Activated CD4-positive, alpha-beta T cell treated with anti-CD3 and anti-CD28 coated beads, Interleukin-2, amount 50 U/mL, for 16 hours (primary cell): Measurements from ENCODE around the gene RHO.
"Not testable (repeated sequence)": the region's sequence is repeated elsewhere in the genome, so short reads cannot be mapped to it uniquely, and the experiment has no call there.

Experiments
- DNase-seq: peaks from one replicate; pipeline ENCODE4 v3.0.0-alpha.2; 2020

Gene RHO

DNA sequence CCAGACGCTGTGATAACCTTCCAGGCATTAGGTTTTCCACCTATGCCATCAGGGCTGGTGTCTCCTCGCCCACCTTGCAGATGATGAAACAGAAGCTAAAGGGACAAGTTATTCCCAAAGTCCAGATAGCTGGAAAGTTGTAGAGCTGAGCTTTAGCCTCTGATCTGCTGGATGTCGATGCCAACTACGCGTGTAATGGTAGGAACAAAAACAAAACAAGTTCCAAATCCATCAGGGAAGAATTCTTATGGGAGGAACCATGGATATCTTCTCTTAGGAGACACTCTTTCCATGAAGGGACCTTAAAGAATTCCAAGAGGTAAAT, 28.1 kb upstream of the RHO start:
- no peak for DNase-seq

DNA sequence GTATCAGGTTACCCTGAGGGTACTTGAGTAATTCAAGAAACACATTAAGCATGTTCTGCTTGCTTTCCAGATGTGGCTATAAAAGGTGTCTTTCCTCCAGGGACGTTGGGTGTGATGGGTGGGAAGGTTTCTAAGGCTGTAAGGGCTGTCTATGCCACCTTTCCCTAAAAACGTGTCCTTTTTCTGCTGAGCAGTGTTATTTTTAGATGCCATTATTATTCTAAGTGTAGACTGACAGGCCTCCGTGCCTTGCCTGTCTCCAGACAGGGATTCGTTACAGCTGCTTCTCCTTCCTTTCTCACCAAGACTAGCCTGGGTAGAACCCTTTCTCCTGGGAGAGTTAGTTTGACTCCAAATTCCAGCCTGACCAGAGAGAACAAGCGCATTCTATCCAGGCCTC, 26.8 kb upstream of the RHO start:
- no peak for DNase-seq

DNA sequence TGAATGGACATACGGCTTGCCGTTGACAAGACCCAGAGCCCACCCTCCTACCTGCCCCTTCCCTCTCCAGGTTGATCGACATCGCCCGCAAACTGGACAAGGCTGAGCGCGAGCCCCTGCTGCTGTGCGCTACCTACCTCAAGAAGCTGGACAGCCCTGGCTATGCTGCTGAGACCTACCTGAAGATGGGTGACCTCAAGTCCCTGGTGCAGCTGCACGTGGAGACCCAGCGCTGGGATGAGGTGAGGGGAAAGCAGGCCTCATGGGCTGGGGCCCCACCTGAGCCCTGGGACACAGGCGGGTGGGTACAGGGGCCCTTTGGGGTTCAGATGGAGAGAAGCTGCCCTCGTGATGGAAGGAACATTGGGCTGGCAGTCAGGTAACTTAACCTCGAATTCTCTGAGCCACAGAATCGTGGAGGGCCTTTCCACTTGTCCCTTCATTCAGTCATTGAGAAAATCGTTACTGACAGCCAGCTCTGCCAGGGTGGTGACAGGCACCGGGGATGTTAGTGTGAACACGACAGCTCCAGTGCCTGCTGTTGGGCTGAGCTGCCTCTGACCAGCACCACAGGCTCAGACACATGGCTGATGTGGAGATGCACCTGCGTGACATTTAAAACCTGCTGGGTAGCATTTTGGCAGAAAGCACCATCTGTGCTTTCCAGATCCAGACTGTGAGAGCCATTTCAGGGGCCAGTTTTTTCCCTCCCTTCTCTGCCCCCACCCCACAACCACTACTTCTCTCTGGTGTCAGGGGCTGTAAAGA, 25.6 kb upstream of the RHO start:
- DNase-seq, result no peak

DNA sequence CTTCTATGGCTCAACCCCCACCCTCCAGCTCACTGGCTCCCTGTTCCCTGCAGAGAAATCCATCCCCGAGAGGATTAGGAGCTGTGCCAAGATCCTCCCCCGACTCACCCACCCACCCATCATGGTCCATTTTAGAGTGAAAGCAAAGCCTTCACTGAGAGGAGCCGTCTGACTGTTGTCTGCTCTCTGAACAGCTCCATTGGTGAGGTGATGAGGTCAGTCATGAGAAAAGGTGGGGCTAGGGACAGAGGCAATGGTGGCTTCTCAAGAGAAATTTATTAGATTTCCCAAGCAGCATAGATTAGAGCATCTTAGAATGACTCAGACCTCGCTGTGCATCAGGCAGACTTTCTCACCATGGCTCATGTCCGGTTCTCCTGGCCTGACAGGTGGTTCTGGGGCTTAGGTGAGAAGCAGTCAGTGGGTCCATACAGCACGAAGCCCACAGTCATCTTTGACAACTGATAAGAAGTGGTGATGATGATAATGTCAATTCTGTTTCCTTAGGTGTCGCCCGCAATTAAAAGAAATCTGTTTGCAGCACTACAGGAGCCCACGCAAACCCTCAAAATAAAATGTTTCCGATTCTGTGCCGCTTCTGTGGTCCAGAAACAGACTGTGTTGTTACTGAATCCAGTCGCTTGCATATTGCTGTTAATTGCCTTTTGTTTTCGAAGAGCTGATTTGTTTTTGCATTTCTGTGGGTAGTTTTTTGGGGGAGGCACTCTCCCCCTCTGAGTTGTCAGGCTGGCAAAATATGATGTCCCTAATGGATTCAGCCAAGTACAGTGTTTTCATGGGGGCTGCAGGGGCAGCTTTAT, 24.8 kb upstream of the RHO start:
- DNase-seq, result no peak

DNA sequence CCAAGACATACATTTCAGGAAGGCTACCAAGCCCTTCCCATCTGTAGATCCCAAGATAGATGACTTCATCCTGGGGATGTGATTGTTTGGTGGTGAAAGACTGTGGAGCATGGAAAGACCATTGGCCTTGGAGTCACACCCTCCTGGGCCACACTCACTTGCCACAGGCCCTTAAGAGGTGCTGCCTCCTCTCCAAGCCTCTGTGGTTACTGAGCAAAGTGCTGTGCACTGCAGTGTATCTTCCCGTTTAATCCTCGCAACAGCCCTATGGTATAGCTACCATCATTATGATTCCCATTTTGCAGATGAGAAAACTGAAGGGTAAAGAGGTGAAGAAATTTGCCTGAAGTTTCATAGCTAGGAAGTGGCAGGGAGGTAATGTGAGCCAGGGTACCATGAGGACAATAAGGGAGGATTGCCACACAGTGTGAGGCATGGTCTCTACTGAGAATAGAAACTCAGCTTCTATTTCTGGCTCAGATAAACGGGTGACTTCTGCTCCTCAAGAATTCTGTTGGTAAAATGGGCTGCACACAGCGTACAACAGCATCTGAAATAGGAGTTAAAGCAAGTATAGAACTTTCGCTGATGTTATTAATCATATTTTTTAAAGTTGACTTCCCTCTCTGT, 23.9 kb upstream of the RHO start:
- no peak for DNase-seq

DNA sequence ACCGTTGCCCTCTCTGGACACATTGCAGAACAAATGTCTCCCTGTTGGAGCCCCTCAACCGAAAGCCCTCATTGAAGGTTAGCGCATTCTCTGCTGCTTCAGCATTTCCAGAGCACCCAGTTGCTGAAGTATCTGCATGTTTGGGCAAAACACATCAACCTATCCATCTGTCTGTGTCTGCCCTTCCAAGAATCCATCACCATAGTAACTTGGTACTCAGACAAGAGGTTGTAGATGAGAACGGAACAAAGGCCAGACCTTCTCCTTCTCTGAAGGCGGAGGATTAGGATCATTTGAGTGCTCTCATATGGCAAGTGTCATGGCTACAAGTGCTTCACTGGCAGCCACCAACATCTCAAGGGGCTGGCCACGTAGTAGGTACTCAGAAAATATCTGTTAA, 23.1 kb upstream of the RHO start:
- no peak for DNase-seq

DNA sequence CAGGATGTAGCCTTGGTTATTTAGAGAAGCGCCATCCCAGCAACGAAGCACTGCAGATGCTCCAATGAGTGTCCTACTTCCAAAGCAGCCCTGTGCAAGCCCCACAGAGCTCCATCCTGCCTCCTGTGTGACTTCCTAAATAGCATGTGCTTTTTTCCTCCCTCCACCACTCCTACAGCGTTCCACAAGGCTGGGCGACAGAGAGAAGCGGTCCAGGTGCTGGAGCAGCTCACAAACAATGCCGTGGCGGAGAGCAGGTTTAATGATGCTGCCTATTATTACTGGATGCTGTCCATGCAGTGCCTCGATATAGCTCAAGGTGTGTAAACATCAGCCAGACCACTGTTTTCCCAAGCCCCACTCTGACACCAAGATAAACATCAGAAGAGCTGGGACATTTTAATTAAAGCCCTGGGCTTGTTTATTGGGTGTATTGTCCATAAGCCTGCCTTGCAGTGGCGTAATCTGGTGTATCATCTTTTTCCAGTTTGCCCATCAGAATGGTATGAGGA, 22.2 kb upstream of the RHO start:
- DNase-seq, result no peak

DNA sequence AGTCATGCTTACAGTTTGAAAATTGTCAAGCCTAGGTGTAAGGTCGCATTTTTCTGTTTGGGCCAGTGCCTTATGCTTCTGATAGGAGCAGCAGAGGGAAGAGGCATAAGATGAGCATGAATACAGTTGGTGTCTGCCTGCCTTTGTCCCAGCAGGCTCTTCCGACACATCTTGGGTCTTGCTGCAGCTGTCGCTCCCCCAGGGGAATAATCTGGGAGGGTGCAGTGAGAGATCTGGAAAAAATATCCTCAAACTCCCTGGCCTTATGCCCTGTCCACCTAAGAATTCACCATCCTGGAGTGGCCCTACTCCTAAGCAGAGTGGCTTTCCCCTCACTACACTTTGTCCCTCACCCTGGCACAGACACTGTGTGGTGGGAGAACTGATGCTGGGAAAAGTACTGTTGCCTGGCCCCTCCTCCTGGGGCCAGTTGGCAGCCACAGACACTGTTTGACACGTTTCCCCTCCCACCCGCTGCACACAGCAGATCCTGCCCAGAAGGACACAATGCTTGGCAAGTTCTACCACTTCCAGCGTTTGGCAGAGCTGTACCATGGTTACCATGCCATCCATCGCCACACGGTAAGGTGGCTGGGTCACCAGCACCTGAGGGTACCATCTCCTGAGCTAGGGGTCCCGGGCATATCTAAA, 21.1 kb upstream of the RHO start:
- no peak for DNase-seq

DNA sequence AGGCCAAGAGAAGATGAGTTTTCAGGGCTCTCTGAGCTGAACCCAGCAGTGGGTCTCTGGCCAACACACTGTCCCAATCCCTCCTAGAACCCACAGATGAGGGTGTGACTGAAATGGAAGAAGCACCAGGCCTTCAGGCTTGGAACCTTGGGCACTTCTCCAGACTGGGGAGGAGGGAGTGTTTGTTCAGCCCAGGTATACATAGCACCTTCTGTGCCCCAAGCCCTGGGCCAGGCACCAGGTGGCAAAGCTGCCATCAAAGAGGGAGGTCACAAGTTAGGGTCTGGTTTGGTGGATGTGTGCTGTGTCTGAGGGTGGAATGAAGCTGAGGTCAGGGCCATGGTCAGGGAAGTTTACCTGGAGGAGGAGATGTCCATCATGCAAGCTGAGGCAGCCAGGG, 15.8 kb upstream of the RHO start:
- no peak for DNase-seq

DNA sequence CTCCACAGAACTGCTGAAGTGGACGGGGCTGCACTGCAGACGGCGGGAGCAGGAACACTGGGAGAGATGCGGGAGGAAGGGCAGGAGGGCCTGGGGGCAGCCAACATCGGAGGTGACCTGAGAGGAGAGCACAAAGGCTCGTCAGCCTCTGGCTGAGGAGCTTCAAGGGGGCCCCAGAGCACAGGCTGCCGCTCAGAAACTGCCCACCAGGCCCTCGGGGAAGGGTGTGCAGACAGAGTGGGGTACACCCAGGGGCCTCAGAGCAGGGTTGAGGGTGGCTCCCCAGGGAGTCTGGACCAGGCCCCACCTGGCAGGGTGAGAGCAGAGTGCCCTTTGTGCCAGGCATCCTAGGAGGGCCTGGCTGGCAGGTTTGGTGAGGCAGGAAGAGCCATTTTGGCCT, 14.7 kb upstream of the RHO start:
- no peak for DNase-seq

DNA sequence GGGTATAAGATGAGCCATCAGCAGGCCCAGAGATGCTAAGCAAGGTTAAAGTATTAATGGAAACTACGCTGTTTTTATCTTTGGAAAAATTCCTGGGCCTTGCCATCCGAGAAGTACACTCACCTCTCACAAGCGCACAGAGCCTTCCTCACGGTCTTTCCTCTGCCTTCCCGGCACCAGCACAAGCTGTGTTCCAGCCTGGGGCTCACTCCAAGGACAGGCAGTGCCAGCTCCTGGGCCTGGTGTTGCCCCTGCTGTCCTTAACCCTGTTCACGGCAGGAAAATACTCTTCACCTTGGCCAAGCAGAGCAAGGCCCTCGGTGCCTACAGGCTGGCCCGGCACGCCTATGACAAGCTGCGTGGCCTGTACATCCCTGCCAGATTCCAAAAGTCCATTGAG, 14.3 kb upstream of the RHO start:
- DNase-seq, result no peak

DNA sequence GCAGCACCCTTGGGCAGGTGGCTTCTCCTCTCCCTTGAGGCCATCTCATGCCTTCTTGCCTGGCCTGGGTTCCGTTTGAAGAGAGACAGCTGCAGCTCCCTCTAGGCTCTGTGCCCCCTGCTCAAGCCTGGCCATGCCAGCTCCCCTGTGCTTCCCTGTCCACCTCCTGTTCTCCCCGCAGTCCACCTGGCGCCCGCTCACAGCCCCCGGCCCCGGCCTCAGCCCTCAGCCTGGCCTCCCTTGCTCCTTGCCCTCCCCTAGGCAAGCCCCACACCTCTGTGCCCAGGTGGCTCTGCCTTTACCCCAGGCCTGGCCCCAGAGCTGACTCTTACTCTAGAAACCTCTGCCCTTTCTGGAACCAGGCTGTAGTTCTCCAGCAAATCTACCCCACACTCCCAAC, 13.9 kb upstream of the RHO start:
- DNase-seq, result no peak

DNA sequence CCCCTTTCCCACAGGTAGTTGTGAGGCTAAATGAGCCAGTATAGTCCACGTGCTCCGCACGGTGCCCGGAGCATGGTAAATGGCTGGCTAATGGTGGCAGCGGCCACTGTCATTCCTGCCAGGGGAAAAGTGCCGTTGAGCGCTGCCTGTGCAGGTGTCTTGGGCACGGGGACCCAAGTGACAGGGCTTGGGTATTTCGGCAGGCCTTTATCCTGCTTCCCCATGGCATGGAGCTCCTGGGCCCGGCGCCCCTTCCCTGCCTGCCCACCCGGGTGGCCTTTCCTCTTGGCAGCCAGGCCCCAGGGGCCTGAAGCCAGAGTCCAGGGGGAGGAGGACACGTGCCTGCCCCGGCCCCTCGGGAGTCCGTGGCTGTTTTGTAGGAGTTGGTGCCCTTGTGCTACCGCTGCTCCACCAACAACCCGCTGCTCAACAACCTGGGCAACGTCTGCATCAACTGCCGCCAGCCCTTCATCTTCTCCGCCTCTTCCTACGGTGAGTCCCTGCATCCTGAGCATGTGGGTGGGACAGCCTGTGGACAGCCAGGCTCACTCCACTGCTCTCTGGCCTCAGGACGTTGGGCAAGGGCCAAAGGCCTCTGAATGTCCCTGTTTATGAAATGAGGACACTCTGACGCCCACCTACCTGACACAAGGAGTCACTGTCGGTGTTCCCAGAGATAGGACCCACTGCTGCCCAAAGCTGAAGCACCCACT, 13.2 kb upstream of the RHO start:
- not testable (repeated sequence) for DNase-seq

DNA sequence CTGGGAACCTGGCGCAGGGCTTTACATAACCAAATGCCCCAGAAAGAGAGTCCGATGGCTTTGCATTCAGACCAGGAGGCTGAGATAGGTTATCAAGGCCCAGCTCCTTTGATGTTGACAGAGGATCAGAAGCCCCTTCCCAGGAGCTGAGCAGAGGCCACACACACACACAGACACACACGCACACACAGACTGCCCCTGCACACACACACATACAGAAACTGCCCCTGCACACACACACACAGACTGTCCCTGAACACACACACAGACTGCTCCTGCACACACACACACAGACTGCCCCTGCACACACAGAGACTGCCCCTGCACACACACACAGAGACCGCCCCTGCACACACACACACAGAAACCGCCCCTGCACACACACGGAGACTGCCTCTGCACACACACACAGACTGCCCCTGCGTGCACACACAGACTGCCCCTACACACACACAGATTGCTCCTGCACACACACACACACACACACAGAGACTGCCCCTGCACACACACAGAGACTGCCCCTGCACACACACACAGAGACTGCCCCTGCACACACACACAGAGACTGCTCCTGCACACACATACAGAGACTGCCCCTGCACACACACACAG, 12.5 kb upstream of the RHO start:
- DNase-seq, result not testable (repeated sequence)

DNA sequence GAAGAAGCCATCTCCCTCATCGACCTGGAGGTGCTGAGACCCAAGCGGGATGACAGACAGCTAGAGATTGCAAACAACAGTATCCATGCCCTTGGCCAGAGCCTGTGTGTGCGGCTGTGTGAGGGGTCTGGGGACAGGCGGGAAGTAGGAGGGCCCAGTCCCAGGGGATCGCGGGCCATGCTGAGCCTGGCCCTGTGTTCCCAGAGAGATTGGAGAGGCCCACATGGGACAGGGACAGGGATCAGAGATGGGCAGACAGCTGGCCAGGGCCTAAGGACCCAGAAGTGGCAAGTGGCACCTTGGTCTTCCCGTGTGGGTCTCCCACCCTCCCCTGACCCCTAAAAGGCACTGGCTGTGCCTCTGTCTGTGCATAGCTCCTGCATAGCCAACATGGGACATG, 10.9 kb upstream of the RHO start:
- DNase-seq, result no peak

DNA sequence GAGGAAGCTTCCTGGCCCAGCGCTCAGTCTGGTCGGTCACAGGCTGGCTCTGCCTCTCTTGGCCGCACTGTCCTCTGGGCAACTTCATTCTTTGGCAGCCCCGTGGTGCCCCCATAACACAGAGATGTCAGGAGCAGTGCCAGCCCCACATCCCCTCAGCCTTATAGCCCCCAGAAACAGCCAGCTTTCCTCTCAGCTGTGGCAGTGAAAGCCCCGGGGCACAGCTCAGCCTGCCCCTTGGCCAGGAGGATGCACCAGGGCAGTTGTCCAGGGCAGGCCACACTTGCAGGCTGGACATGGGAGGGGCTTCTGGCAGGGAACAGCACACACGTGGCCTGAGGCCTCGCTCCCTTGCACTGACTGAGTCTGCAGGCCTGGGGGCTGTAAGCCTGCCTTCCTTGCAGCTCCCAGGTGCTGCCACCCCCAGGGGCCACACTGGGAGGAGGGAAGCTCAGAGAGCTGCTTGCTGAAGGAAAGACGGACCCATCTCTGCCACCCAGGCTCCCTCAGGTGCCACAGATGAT, 10.3 kb upstream of the RHO start:
- no peak for DNase-seq

DNA sequence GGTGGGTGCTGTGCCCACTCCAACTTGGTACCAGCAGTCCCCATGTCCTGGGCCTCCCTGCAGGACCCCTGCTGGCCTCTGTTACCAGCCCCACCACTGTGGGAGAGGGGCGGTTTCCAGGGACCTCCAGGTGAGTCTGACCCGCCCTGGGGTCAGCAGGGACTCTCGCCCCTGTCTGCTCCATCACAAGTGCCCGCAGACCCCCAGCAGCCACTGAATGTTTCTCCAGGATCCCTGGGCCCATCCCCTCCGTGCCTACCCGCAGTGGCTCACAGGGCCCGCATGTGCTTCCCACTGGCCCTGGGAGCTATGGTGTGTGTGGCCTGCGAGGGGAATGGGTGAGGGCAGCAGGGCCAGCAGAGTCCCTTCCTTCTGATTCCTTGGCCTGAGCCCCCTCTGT, 9.9 kb upstream of the RHO start:
- no peak for DNase-seq

DNA sequence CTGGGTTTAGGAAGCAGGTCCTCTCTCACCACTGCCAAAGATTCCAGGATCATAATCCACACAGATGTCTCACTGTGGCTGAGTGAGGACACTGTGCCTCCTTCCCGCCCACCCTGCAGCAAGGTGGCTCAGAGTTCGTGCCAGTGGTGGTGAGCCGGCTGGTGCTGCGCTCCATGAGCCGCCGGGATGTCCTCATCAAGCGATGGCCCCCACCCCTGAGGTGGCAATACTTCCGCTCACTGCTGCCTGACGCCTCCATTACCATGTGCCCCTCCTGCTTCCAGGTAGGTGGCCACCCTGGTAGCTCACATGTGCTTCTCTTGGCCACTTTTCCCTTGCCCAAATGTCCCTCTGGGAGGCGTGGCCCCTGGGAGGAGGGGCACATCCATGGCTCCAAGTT, 9.0 kb upstream of the RHO start:
- no peak for DNase-seq

DNA sequence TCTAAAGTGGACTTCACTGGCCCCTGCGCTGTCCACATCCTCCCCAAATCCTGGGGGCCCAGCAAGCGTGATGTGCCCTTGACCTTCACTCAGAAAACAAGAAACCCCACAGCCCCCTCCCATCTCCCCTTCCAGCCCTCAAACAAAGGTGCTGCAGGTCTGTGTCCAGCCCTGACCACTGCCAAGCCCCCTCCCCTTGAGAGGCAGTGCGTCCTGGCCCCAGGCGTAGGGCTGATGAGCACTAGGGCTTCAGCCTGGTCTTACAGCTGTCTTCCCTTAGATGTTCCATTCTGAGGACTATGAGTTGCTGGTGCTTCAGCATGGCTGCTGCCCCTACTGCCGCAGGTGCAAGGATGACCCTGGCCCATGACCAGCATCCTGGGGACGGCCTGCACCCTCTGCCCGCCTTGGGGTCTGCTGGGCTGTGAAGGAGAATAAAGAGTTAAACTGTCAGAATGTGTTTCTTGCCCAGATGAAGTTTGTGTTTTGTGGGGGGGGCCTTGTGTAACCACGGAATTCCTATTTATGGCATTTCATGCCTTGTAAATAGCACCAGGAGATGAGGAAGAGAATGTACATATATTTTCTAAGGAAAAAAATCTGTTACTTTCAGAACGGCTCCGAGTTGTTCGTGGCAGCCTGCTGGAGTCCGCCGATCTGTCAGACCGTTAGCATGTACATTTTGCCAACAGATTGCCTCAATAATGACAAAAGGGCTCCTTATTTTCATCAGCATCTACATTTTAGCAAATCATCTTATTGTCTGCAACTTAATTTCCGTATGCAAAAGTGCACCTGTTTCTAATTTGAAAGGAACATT, 8.3 kb upstream of the RHO start:
- no peak for DNase-seq

DNA sequence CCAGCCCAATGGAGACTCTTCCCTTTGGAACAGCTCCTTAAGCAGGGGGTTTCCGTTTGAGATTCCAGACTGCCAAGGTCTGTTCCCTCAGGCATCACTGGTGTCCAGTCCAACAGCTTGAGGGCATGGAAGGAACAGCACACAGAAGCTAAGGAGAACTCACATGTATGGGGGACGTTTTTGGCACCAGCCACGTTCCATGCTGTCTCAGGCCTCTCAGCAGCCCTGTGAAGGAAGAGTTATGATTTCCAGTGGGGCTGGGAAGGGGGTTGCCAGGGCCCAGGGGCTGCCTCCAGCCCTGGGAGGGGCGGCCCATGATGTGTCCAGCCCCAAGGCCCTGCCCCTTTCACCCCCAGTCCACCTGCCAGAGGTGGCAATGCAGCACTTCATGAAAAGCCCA, 7.5 kb upstream of the RHO start:
- DNase-seq, result no peak

DNA sequence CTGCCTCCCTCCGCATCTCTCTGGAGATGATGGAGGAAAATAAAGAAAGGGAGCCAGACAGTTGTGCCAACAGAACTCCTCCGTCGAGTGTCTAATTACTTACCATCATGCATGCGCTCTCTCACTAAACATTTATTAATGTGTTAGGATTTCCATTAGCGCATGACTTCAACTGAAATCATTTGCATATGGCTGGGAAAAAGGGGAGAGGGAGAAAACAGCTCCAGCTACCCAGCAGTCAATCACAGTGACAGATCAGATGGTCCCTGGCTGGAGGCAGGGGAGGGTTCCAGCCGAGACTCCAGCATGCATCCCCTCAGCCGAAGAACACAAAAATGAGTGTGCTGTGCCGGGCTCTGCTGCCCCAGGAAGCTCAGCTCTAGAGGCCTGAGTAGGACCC, 6.8 kb upstream of the RHO start:
- DNase-seq, result no peak
